Calu3 (cell line): ENCODE data around the gene SPEM3. TPM values are rescaled to one million over a fixed set of nuclear protein-coding genes. Genes with fewer than 3 reads are reported as not detected.

Experiments
- BruUV-seq: library from RNA; stranded (reverse); fragments of 400-500 nt; replicated peaks from 2 replicates; lab custom pipeline; 2021; lab: Mats Ljungman, UMichigan
- CTCF ChIA-PET: fragments of 300-600 bp; sonication (Branson Sonifier 250); formaldehyde crosslinking; loops from one replicate; lab custom pipeline; 2022; ENCODE audit warnings: antibody characterized with exemption; lab: Charles Lee
- DNase-seq: peaks from one replicate; pipeline ENCODE4 v3.0.0; 2022
- H3K27ac Mint-ChIP-seq: one replicate; pipeline ENCODE4 v1.8.0; 2022; ENCODE audit warnings: mixed read lengths; ENCODE audit not compliant: unreplicated experiment
- H3K27me3 Mint-ChIP-seq: one replicate; pipeline ENCODE4 v1.8.0; 2022; ENCODE audit warnings: mixed read lengths; ENCODE audit not compliant: unreplicated experiment
- H3K36me3 Mint-ChIP-seq: one replicate; pipeline ENCODE4 v1.8.0; 2022; ENCODE audit warnings: mild to moderate bottlenecking, moderate library complexity, mixed read lengths; ENCODE audit not compliant: insufficient read depth, unreplicated experiment
- H3K4me1 Mint-ChIP-seq: one replicate; pipeline ENCODE4 v1.8.0; 2022; ENCODE audit warnings: mild to moderate bottlenecking, low read depth, mixed read lengths; ENCODE audit not compliant: unreplicated experiment
- H3K4me3 Mint-ChIP-seq: one replicate; pipeline ENCODE4 v1.8.0; 2022; ENCODE audit warnings: mild to moderate bottlenecking, low read depth, moderate library complexity, mixed read lengths; ENCODE audit not compliant: unreplicated experiment
- H3K9me3 Mint-ChIP-seq: one replicate; pipeline ENCODE4 v1.8.0; 2022; ENCODE audit warnings: low read depth, mixed read lengths; ENCODE audit not compliant: unreplicated experiment
- intact Hi-C: fragments of 100-400 bp; cut with micrococcal nuclease; formaldehyde crosslinking; loops from one replicate; pipeline ENCODE4 v1.10.0; 2022; ENCODE audit not compliant: unreplicated experiment
- total RNA-seq: library from RNA; stranded (reverse); gene quantifications from 2 replicates; pipeline ENCODE4 v1.2.3, GENCODE V29; 2022
- TF ChIP-seq, protein P1 (sequence below): fragments of 200-600 bp; IDR thresholded peaks from one replicate; pipeline ENCODE4 v1.8.0; 2022; ENCODE audit warnings: antibody characterized with exemption; ENCODE audit not compliant: unreplicated experiment

The SPEM3 gene
- total RNA-seq, 1 experiment from 2014 or later: not detected

GRCh38 chr17:7476951-7477350, 48.3 kb downstream of the SPEM3 start:
- no peaks in the 10 kb centered on the region for H3K27me3 Mint-ChIP-seq
- intact Hi-C loops: loop anchor here (5.0 kb wide), 1 partner anchor 40 kb away; the partner anchor contains the start of genes FGF11 and TMEM102
- TF ChIP-seq, protein P1, sequence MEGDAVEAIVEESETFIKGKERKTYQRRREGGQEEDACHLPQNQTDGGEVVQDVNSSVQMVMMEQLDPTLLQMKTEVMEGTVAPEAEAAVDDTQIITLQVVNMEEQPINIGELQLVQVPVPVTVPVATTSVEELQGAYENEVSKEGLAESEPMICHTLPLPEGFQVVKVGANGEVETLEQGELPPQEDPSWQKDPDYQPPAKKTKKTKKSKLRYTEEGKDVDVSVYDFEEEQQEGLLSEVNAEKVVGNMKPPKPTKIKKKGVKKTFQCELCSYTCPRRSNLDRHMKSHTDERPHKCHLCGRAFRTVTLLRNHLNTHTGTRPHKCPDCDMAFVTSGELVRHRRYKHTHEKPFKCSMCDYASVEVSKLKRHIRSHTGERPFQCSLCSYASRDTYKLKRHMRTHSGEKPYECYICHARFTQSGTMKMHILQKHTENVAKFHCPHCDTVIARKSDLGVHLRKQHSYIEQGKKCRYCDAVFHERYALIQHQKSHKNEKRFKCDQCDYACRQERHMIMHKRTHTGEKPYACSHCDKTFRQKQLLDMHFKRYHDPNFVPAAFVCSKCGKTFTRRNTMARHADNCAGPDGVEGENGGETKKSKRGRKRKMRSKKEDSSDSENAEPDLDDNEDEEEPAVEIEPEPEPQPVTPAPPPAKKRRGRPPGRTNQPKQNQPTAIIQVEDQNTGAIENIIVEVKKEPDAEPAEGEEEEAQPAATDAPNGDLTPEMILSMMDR: no peak
- DNase-seq: no peak
- H3K9me3 Mint-ChIP-seq: peaks cover 3% of the 10 kb centered on the region
- H3K27ac Mint-ChIP-seq: no peak overlapping the region
- CTCF ChIA-PET: interaction anchor here (1.0 kb wide), 1 partner anchor 40 kb away, joined by 3 read pairs; no protein-coding TSS in a partner anchor
- peaks cover 35% of the 10 kb centered on the region for H3K36me3 Mint-ChIP-seq
- H3K4me1 Mint-ChIP-seq: peaks cover 34% of the 10 kb centered on the region
- peak overlapping the region; percentile 74 for H3K4me3 Mint-ChIP-seq
- BruUV-seq: TSS peak; percentile 22

- Mint-ChIP-seq H3K36me3 (peaks cover 37% of the 10 kb centered on the region), H3K9me3 (peaks cover 3% of the 10 kb centered on the region), H3K4me3 (peak overlapping the region; percentile 74), H3K27ac (peak overlapping the region; percentile 48), H3K4me1 (peaks cover 40% of the 10 kb centered on the region), H3K27me3 (no peaks in the 10 kb centered on the region)
- intact Hi-C loops: loop anchor here (5.0 kb wide), 1 partner anchor 40 kb away; the partner anchor contains the start of genes FGF11 and TMEM102
- DNase-seq: peak; percentile 26
- CTCF ChIA-PET: interaction anchor here (0.5 to 0.9 kb wide), 2 partner anchors 36 to 41 kb away, joined by 3 read pairs; no protein-coding TSS in a partner anchor
- TF ChIP-seq, protein P1: no peak
- no TSS peak for BruUV-seq
Measured at GRCh38 chr17:7477392-7478275, 49.0 kb downstream of the SPEM3 start.

DNA sequence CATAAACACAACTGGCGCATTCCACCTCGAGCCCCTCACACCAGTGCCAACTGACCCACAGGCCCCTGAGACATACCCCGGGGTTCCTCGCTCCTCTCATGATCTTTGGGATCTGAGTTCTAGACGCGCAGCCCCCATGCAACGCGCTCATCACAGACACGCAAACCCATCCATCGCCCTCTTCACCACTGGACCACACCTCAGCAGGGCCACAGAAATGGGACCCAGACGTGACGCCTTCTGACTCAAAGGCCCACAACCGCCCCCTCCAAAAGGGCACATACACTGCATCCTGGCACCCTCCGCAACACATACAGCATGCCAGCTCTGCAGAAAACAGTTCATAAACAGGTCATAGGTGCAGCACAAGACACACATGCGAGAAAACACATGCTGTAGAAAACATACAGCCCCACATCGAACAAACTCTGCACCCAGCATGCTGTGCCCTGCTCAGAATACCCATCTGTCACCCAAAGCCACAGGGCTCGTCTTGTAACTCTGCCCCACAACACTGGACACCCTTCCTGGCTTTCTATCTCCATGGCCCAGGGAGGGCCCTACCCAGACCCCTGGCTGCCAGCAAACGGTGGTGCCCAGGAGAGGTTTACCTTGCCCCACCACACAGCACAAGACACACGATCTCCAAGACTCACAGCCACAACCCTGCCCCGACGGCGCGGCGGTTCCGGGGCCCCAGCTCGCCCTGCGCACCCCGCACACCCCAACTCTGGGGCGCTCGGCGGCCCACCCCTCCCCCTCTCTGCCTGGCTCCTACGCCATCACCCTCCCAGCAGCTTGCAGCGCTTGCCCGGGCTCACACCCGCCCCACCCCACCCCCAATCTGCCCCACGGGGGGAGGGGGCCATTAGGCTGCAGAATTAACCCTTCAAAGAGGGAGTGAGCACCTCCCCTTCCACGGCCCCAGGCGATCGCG, 49.9 kb downstream of the SPEM3 start:
- H3K4me1 Mint-ChIP-seq: peaks cover 47% of the 10 kb centered on the region
- intact Hi-C loops: loop anchor here (5.0 kb wide), 1 partner anchor 41 kb away; the partner anchor contains the start of genes FGF11 and TMEM102
- H3K27ac Mint-ChIP-seq: peak overlapping the region; percentile 48
- no peaks in the 10 kb centered on the region for H3K27me3 Mint-ChIP-seq
- peaks cover 3% of the 10 kb centered on the region for H3K9me3 Mint-ChIP-seq
- H3K4me3 Mint-ChIP-seq: peak overlapping the region; percentile 74
- TF ChIP-seq, protein P1: no peak
- peaks cover 46% of the 10 kb centered on the region for H3K36me3 Mint-ChIP-seq
- DNase-seq: peak; percentile 35
- BruUV-seq: no TSS peak
- CTCF ChIA-PET: interaction anchor here (0.5 to 1.3 kb wide), 4 partner anchors 37 to 82 kb away, joined by 3 to 5 read pairs (median 3); no protein-coding TSS in a partner anchor
